ENCODE measurements around the gene AVPR2.

- TF ChIP-seq TAF1 (IDR thresholded peaks at IDR 0.05; ENCODE audit: borderline replicate concordance, low read depth, low read length) (no peak), ZBTB40 (IDR thresholded peaks at IDR 0.05; ENCODE audit: borderline replicate concordance) (no peak), CTCF (IDR thresholded peaks at IDR 0.05 in 2 of 3, conservative IDR thresholded peaks at IDR 0.05 in 1 of 3; ENCODE audit: control insufficient read depth in 2 of 3, extremely low read depth in 1 of 3, insufficient read depth in 1 of 3, low read depth in 3 of 3, low read length in 3 of 3) (no peak), POLR2AphosphoS5 (IDR thresholded peaks at IDR 0.05; ENCODE audit: low read length) (no peak)
Observed at GRCh38 chrX:153929576-153929975, 25.1 kb downstream of the AVPR2 start.
